K562 (cell line): ENCODE results near the gene EEPD1. TPM values are rescaled to one million over a fixed set of nuclear protein-coding genes. Genes with fewer than 3 reads are reported as not detected.

ENCODE experiments used
- ATAC-seq: fragments of 200-7000 bp; cut with Tn5 transposase; 3 replicates; pipeline ENCODE4 v1.9.1; 2020; ENCODE audit warnings: moderate library complexity
- BruUV-seq: library from RNA; stranded (reverse); fragments of 400-500 nt; replicated peaks from 2 replicates; lab custom pipeline; 2021; lab: Mats Ljungman, UMichigan
- CTCF ChIA-PET: fragments of 300-600 bp; formaldehyde crosslinking; extraction: SDS; loops from one replicate; lab custom pipeline; 2021; ENCODE audit warnings: low intra/inter-chr PET ratio; lab: Yijun Ruan, JAX
- POLR2A ChIA-PET: fragments of 300-600, 350-650 bp; sonication (Branson Sonifier 250); formaldehyde crosslinking; extraction: SDS; loops from one replicate; lab custom pipeline; 2021; ENCODE audit warnings: antibody characterized with exemption, inconsistent platforms; lab: Yijun Ruan, JAX
- DNase-seq, 4 experiments: peaks; one replicate each; pipeline versions ENCODE4 v3.0.0 to v3.0.0-alpha.2; 2011 to 2018; ENCODE audit warnings: low spot score in 3 of 4, mixed read lengths in 3 of 4; ENCODE audit errors: extremely low read depth in 1 of 4
- FAIRE-seq: peaks from 2 replicates; lab custom pipeline; 2011; peaks lifted over from hg19 to GRCh38; lab: Jason Lieb, UNC
- H2AFZ ChIP-seq: 2 replicates; pipeline ENCODE4 v1.6.0; 2011; ENCODE audit warnings: low read depth, low read length, control low read depth, inconsistent platforms
- H3K27ac ChIP-seq: fragments of 200-600 bp; 3 replicates; pipeline ENCODE4 v1.8.0; 2011; ENCODE audit warnings: low read depth, mild to moderate bottlenecking, control low read depth, inconsistent platforms, low read length, moderate library complexity, mixed read lengths; ENCODE audit errors: extremely low read depth
- H3K27me3 ChIP-seq, 2 experiments: fragments of 300-600 bp in 1 of 2; 2 replicates in 1 of 2; 3 replicates in 1 of 2; pipeline versions ENCODE4 v1.6.0 to v1.8.0; 2011; ENCODE audit warnings: inconsistent platforms in 2 of 2, low read length in 2 of 2, mild to moderate bottlenecking in 1 of 2, mixed read lengths in 1 of 2, moderate library complexity in 1 of 2; ENCODE audit not compliant: control insufficient read depth in 2 of 2, insufficient read depth in 2 of 2
- H3K36me3 ChIP-seq: fragments of 300-600 bp; 3 replicates; pipeline ENCODE4 v1.8.0; 2011; ENCODE audit warnings: mild to moderate bottlenecking, low read length, inconsistent platforms; ENCODE audit not compliant: control insufficient read depth, insufficient read depth
- H3K4me1 ChIP-seq, 2 experiments: fragments of 200-600 bp in 1 of 2; replicated peaks in 1 of 2; 2 replicates in 1 of 2; 3 replicates in 1 of 2; pipeline versions ENCODE4 v1.5.1 to v1.8.0; 2011; ENCODE audit warnings: inconsistent platforms in 2 of 2, low read length in 2 of 2, mild to moderate bottlenecking in 1 of 2, mixed read lengths in 1 of 2, moderate library complexity in 1 of 2; ENCODE audit not compliant: control insufficient read depth in 2 of 2, insufficient read depth in 2 of 2
- H3K4me2 ChIP-seq: 2 replicates; pipeline ENCODE4 v1.6.1; 2011; ENCODE audit warnings: low read length, control low read depth, inconsistent platforms, mixed read lengths; ENCODE audit not compliant: insufficient read depth
- H3K4me3 ChIP-seq: fragments of 200-600 bp; sonication (generic), shearing (Covaris generic); 2 replicates; pipeline ENCODE4 v1.5.1; 2016; ENCODE audit warnings: control low read depth, inconsistent platforms
- H3K79me2 ChIP-seq: fragments of 200-600 bp; 3 replicates; pipeline ENCODE4 v1.8.0; 2011; ENCODE audit warnings: low read length, inconsistent platforms; ENCODE audit not compliant: control insufficient read depth, insufficient read depth
- H3K9ac ChIP-seq, 2 experiments: 2 replicates each; pipeline versions ENCODE4 v1.6.0 to v1.6.1; 2011; ENCODE audit warnings: low read depth in 2 of 2, low read length in 2 of 2, control low read depth in 1 of 2, inconsistent platforms in 1 of 2, mild to moderate bottlenecking in 1 of 2, mixed read lengths in 1 of 2; ENCODE audit not compliant: insufficient read depth in 1 of 2
- H3K9me1 ChIP-seq: one replicate; pipeline ENCODE4 v1.6.0; 2011; ENCODE audit warnings: inconsistent platforms, mild to moderate bottlenecking, low read length, moderate library complexity; ENCODE audit not compliant: control insufficient read depth, insufficient read depth
- H3K9me3 ChIP-seq: replicated peaks from 2 replicates; pipeline ENCODE4 v1.5.1; 2011; ENCODE audit warnings: low read depth, low read length, inconsistent platforms; ENCODE audit not compliant: control insufficient read depth, insufficient read depth
- H4K20me1 ChIP-seq: replicated peaks from 2 replicates; pipeline ENCODE4 v1.6.1; 2011; ENCODE audit warnings: low read length, inconsistent platforms, mixed read lengths; ENCODE audit not compliant: control insufficient read depth, insufficient read depth
- CCNT2 ChIP-seq: IDR thresholded peaks from 2 replicates; pipeline ENCODE4 v1.6.1; 2011; ENCODE audit warnings: borderline replicate concordance, low read depth, mild to moderate bottlenecking, moderate library complexity, mixed read lengths, low read length; ENCODE audit not compliant: insufficient read length; ENCODE audit errors: extremely low read depth
- ELF1 ChIP-seq: fragments of 200-800 bp; sonication (Bioruptor generic); IDR thresholded peaks from 2 replicates; pipeline ENCODE4 v1.6.1; 2016; ENCODE audit warnings: missing genetic modification characterization, missing compliant biosample characterization
- HDGF ChIP-seq: fragments of 450-650 bp; IDR thresholded peaks from 2 replicates; pipeline ENCODE4 v1.6.1; 2016
- L3MBTL2 ChIP-seq: fragments of 450-650 bp; IDR thresholded peaks from 2 replicates; pipeline ENCODE4 v1.6.1; 2016; ENCODE audit warnings: mild to moderate bottlenecking, moderate library complexity
- NFIC ChIP-seq: fragments of 450-650 bp; IDR thresholded peaks from 2 replicates; pipeline ENCODE4 v1.6.1; 2017; ENCODE audit warnings: mild to moderate bottlenecking, inconsistent platforms
- SNRNP70 ChIP-seq: fragments of 200-400 bp; formaldehyde crosslinking; optimal IDR thresholded peaks from 2 replicates; pipeline ENCODE3; 2017; ENCODE audit warnings: low read depth, low read length
- SREBF1 ChIP-seq: fragments of 150-350 bp; IDR thresholded peaks from 2 replicates; pipeline ENCODE4 v1.6.1; 2014; ENCODE audit warnings: antibody characterized with exemption, low read depth, low read length, borderline replicate concordance
- ZFP30 ChIP-seq: fragments of 250-450 bp; sonication (Bioruptor Pico); IDR thresholded peaks from 2 replicates; pipeline ENCODE4 v1.8.0; 2022; ENCODE audit warnings: moderate library complexity, mild to moderate bottlenecking, inconsistent platforms, borderline replicate concordance
- whole genome bisulfite sequencing: fragments of 100-300 bp; shearing (Covaris generic); methylation state at CpG from one replicate; pipeline ENCODE4 v1.1.6; 2016; ENCODE audit warnings: low coverage, mixed read lengths; ENCODE audit not compliant: insufficient coverage; ENCODE audit errors: missing lambda C conversion rate; 5-methylcytosine and 5-hydroxymethylcytosine counted together
- in situ Hi-C: fragments of 300-500 bp; cut with MboI; formaldehyde crosslinking; loops from 4 replicates; pipeline ENCODE4 v1.15.0; 2018; ENCODE audit warnings: inconsistent platforms, mixed read lengths
- intact Hi-C: fragments of 100-400 bp; cut with micrococcal nuclease; formaldehyde crosslinking; loops from 2 replicates; pipeline ENCODE4 v1.14.2; 2022
- polyA plus RNA-seq, 8 experiments: library from polyadenylated mRNA; depleted of rRNA in 4 of 8; stranded (reverse) in 5 of 8; unstranded in 3 of 8; fragments of >200 nt; fragmentation: Nextera tagmentation in 2 of 8; fragmentation: Illumina TruSeq in 1 of 8; extraction: Ambion mirVana in 2 of 8; extraction: Trizol in 1 of 8; gene quantifications; 2 replicates each; pipeline versions ENCODE4 v1.2.1 to v1.2.3, GENCODE V29; 2011 to 2014; ENCODE audit warnings: inconsistent platforms in 1 of 8, missing spikeins in 1 of 8
- total RNA-seq, 7 experiments: library from RNA; depleted of rRNA in 6 of 7; stranded (reverse); fragments of >200 nt in 6 of 7; fragmentation: Illumina TruSeq in 2 of 7; extraction: Trizol in 2 of 7; gene quantifications; 2 replicates each; pipeline versions ENCODE4 v1.2.1 to v1.2.3, GENCODE V29; 2011 to 2021; ENCODE audit warnings: low replicate concordance in 1 of 7
- TF ChIP-seq, protein P1 (sequence below): sonication (generic); formaldehyde crosslinking; IDR thresholded peaks from 2 replicates; pipeline ENCODE4 v1.8.0; 2023; ENCODE audit warnings: mild to moderate bottlenecking, missing genetic modification reagents
- TF ChIP-seq, protein P2 (sequence below): fragments of 450-650 bp; IDR thresholded peaks from 2 replicates; pipeline ENCODE4 v1.6.1; 2018; ENCODE audit not compliant: partially characterized antibody

Gene EEPD1
- total and polyA plus RNA-seq, 9 of the 15 experiments (the other 6 are each of a cell fraction or from before 2014, with no cell fraction given), result 0.01 to 1.5 (median 0.74) TPM; not detected in 1

- Histone ChIP-seq H3K4me1 (peaks cover 0 to 8% of the 10 kb centered on the region in 2 experiments; a peak in 2 of 5 replicates), H3K9me3 (no peaks in the 10 kb centered on the region), H4K20me1 (no peaks in the 10 kb centered on the region), H3K79me2 (no peaks in the 10 kb centered on the region), H3K9ac (no peak overlapping the region; a peak in 1 of 4 replicates), H3K9me1 (no peaks in the 10 kb centered on the region), H3K4me3 (no peak overlapping the region), H3K27ac (no peak overlapping the region)
- no TSS peak for BruUV-seq
- no peak for ATAC-seq
- in situ Hi-C loops, result no loop called here
- CTCF ChIA-PET, result no interaction called here
- peak; percentile 48; the same call in 1 of the 2 replicates for TF ChIP-seq ELF1
- TF ChIP-seq, protein P1, sequence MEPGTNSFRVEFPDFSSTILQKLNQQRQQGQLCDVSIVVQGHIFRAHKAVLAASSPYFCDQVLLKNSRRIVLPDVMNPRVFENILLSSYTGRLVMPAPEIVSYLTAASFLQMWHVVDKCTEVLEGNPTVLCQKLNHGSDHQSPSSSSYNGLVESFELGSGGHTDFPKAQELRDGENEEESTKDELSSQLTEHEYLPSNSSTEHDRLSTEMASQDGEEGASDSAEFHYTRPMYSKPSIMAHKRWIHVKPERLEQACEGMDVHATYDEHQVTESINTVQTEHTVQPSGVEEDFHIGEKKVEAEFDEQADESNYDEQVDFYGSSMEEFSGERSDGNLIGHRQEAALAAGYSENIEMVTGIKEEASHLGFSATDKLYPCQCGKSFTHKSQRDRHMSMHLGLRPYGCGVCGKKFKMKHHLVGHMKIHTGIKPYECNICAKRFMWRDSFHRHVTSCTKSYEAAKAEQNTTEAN, result no peak
- TF ChIP-seq HDGF, result no peak
- TF ChIP-seq CCNT2, result no peak
- TF ChIP-seq NFIC, result peak; percentile 75
- no peak for TF ChIP-seq ZFP30 (CRISPR knock-in tag)
- TF ChIP-seq, protein P2, sequence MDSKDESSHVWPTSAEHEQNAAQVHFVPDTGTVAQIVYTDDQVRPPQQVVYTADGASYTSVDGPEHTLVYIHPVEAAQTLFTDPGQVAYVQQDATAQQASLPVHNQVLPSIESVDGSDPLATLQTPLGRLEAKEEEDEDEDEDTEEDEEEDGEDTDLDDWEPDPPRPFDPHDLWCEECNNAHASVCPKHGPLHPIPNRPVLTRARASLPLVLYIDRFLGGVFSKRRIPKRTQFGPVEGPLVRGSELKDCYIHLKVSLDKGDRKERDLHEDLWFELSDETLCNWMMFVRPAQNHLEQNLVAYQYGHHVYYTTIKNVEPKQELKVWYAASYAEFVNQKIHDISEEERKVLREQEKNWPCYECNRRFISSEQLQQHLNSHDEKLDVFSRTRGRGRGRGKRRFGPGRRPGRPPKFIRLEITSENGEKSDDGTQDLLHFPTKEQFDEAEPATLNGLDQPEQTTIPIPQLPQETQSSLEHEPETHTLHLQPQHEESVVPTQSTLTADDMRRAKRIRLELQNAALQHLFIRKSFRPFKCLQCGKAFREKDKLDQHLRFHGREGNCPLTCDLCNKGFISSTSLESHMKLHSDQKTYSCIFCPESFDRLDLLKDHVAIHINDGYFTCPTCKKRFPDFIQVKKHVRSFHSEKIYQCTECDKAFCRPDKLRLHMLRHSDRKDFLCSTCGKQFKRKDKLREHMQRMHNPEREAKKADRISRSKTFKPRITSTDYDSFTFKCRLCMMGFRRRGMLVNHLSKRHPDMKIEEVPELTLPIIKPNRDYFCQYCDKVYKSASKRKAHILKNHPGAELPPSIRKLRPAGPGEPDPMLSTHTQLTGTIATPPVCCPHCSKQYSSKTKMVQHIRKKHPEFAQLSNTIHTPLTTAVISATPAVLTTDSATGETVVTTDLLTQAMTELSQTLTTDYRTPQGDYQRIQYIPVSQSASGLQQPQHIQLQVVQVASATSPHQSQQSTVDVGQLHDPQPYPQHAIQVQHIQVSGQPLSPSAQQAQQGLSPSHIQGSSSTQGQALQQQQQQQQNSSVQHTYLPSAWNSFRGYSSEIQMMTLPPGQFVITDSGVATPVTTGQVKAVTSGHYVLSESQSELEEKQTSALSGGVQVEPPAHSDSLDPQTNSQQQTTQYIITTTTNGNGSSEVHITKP, result peak; percentile 58
- no peak for TF ChIP-seq SNRNP70
- no peak for TF ChIP-seq SREBF1
- no peak for TF ChIP-seq L3MBTL2
- TF ChIP-seq, all 486 proteins: peak for 3
- POLR2A ChIA-PET, result interaction anchor here (1.0 kb wide), 1 partner anchor 329 kb away, joined by 3 read pairs; no protein-coding TSS in a partner anchor
- intact Hi-C loops, result loop anchor here (5.0 to 10.0 kb wide), 2 partner anchors 157 to 869 kb away; no protein-coding TSS in a partner anchor
- WGBS, result 35% methylated on average over 9 of the region's 9 CpGs
- Histone ChIP-seq H3K27me3 (peaks cover 0 to 23% of the 10 kb centered on the region in 2 experiments; a peak in 2 of 5 replicates), H2AFZ (no peak overlapping the region), H3K4me2 (no peak overlapping the region), H3K36me3 (no peaks in the 10 kb centered on the region)
- FAIRE-seq, result no peak
- DNase-seq, result no peak
Observed at GRCh38 chr7:36315309-36315944, 162.4 kb downstream of the EEPD1 start.
